Activated CD4-positive, alpha-beta memory T cell treated with anti-CD3 and anti-CD28 coated beads, Interleukin-2, amount 10 ng/mL, durations not matched to agents 7 days and 5 days (primary cell): Measurements from ENCODE around the gene DCT. TPM values are rescaled to one million over a fixed set of nuclear protein-coding genes. Genes with fewer than 3 reads are reported as not detected.

Source experiments
- CTCF ChIA-PET: fragments of 350-600 bp; sonication (Branson Sonifier 250); formaldehyde crosslinking; loops from one replicate; lab custom pipeline; 2021; ENCODE audit warnings: antibody characterized with exemption, inconsistent platforms; lab: Charles Lee
- POLR2A ChIA-PET: fragments of 350-600 bp; sonication (Branson Sonifier 250); formaldehyde crosslinking; loops from one replicate; lab custom pipeline; 2021; ENCODE audit warnings: antibody characterized with exemption; lab: Charles Lee
- DNase-seq: peaks from one replicate; pipeline ENCODE4 v3.0.0-alpha.2; 2020
- H3K27ac Mint-ChIP-seq: one replicate; pipeline ENCODE4 v1.8.0; 2021; ENCODE audit warnings: mild to moderate bottlenecking, mixed read lengths
- H3K27me3 Mint-ChIP-seq: one replicate; pipeline ENCODE4 v1.8.0; 2021; ENCODE audit warnings: mixed read lengths
- H3K36me3 Mint-ChIP-seq: one replicate; pipeline ENCODE4 v1.8.0; 2021; ENCODE audit warnings: low read depth, mixed read lengths
- H3K4me1 Mint-ChIP-seq: one replicate; pipeline ENCODE4 v1.8.0; 2021; ENCODE audit warnings: mixed read lengths
- H3K4me3 Mint-ChIP-seq: one replicate; pipeline ENCODE4 v1.8.0; 2021; ENCODE audit warnings: mild to moderate bottlenecking, mixed read lengths
- H3K9me3 Mint-ChIP-seq: one replicate; pipeline ENCODE4 v1.8.0; 2021; ENCODE audit warnings: mixed read lengths
- total RNA-seq, 2 experiments: library from RNA; stranded (reverse); gene quantifications; one replicate each; pipeline ENCODE4 v1.2.3, GENCODE V29; 2021

Gene DCT
- total RNA-seq, 2 experiments from 2014 or later = 0.10 TPM; not detected in 1

- Mint-ChIP-seq H3K9me3 (no peaks in the 10 kb centered on the region), H3K27ac (no peak overlapping the region), H3K36me3 (no peaks in the 10 kb centered on the region), H3K27me3 (peaks cover 2% of the 10 kb centered on the region), H3K4me1 (peaks cover 4% of the 10 kb centered on the region), H3K4me3 (no peak overlapping the region)
- ChIA-PET POLR2A (no interaction called here), CTCF (interaction anchor here (0.9 to 8.7 kb wide), 4 partner anchors 10 to 228 kb away, joined by 3 to 185 read pairs (median 6); partner anchors contain the start of gene TGDS)
- DNase-seq = no peak
Observed at GRCh38 chr13:94433055-94433961, 46.2 kb downstream of the DCT start.

- Mint-ChIP-seq H3K4me1 (peaks cover 4% of the 10 kb centered on the region), H3K4me3 (no peak overlapping the region), H3K27ac (no peak overlapping the region), H3K27me3 (peaks cover 2% of the 10 kb centered on the region), H3K36me3 (no peaks in the 10 kb centered on the region), H3K9me3 (no peaks in the 10 kb centered on the region)
- no peak for DNase-seq
- ChIA-PET CTCF (interaction anchor here (8.7 kb wide), 1 partner anchor 186 kb away, joined by 185 read pairs; no protein-coding TSS in a partner anchor), POLR2A (no interaction called here)
Observed at GRCh38 chr13:94431987-94432386, 47.5 kb downstream of the DCT start.

GRCh38 chr13:94431574-94431973, 47.9 kb downstream of the DCT start:
- CTCF ChIA-PET = interaction anchor here (8.7 kb wide), 1 partner anchor 187 kb away, joined by 185 read pairs; no protein-coding TSS in a partner anchor
- POLR2A ChIA-PET = no interaction called here
- Mint-ChIP-seq H3K4me1 (peaks cover 4% of the 10 kb centered on the region), H3K4me3 (no peak overlapping the region), H3K9me3 (no peaks in the 10 kb centered on the region), H3K27ac (no peak overlapping the region), H3K36me3 (no peaks in the 10 kb centered on the region), H3K27me3 (peaks cover 2% of the 10 kb centered on the region)
- no peak for DNase-seq

DNA sequence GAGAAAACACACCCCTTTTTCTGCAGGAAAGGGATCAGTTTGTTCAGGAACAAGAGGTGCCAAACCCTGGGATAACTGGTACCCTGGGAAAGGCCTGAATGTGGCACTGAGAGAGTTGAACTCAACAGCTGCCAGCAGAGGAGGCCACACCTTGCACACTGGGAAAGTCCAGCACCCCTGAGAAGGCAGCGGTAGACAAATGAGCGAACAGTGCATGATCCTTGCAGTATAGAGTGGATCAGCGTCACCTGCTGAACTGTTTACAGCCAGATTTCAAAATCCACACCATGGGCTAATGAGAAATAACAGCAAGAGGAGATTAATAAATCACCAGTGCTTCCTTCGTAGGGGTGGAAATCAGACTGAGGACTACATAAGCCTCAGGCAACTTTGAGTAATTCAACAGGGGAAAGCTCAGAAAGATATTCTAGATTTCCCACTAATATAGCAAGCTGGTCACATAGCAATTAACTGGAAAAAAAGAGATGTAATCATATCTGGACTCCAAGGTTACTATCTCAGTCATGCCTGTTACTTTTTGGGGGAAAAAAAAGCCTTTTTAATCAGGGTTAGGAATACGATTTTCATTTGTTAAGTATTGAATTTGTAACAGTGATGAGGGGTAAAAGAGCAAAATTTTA, 52.0 kb downstream of the DCT start:
- peaks cover 4% of the 10 kb centered on the region for H3K4me1 Mint-ChIP-seq
- H3K9me3 Mint-ChIP-seq = no peaks in the 10 kb centered on the region
- peaks cover 4% of the 10 kb centered on the region for H3K27me3 Mint-ChIP-seq
- DNase-seq = no peak
- H3K27ac Mint-ChIP-seq = no peak overlapping the region
- ChIA-PET CTCF (no interaction called here), POLR2A (no interaction called here)
- no peak overlapping the region for H3K4me3 Mint-ChIP-seq
- no peaks in the 10 kb centered on the region for H3K36me3 Mint-ChIP-seq

DNA sequence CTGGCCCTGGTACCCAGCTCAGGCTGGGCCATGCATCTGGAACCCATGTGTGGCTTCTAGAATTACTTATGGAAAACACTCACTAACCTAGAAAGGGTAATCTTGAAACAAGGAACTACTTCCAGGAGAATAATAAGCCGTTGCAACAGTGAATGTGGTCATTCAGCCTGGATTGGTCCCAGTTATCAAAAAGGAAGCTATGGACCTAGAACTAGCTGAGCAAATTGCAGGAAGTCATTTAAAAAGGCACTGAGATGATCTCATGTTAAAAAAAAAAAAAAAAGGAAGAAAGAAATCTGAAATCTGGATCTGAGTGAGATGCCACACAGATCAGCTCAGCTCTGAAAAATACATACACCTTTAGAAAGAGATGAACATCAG, 59.6 kb downstream of the DCT start:
- CTCF ChIA-PET = no interaction called here
- Mint-ChIP-seq H3K27ac (no peak overlapping the region), H3K4me1 (peaks cover 11% of the 10 kb centered on the region), H3K9me3 (peaks cover 9% of the 10 kb centered on the region), H3K27me3 (peaks cover 5% of the 10 kb centered on the region), H3K4me3 (no peak overlapping the region), H3K36me3 (peaks cover 3% of the 10 kb centered on the region)
- POLR2A ChIA-PET = no interaction called here
- DNase-seq = no peak

DNA sequence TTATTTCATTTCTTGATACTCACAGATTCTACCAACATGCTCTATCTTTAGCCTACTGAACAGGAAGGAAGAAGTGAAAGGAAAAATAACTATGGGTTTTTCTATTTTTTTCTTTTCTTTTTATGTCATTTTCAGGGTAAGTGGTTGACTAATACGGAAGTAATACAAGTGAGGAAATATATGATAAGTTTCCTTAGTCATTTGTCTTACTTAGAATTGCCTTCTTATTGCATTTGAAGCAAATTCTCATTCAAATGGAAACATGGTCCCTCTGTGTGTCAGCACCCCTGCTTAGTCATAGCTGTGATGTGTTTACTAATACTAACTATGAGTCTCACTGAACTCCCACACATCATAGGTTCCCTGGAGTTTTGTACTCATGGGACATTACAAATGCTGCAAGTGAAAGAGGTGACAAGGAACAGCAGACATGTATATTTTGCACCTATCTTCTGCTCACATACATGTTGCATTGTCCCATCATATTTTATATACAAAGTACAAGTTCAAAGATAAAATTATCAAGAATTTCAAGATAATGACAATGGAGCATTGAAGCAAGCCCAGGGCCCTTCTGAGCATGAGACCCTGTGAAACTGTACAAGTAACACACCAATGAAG, 60.1 kb downstream of the DCT start:
- H3K9me3 Mint-ChIP-seq = peaks cover 9% of the 10 kb centered on the region
- H3K27me3 Mint-ChIP-seq = peaks cover 5% of the 10 kb centered on the region
- H3K27ac Mint-ChIP-seq = no peak overlapping the region
- H3K36me3 Mint-ChIP-seq = peaks cover 3% of the 10 kb centered on the region
- no peak overlapping the region for H3K4me3 Mint-ChIP-seq
- DNase-seq = no peak
- POLR2A ChIA-PET = no interaction called here
- CTCF ChIA-PET = no interaction called here
- H3K4me1 Mint-ChIP-seq = peaks cover 11% of the 10 kb centered on the region

- CTCF ChIA-PET = no interaction called here
- POLR2A ChIA-PET = no interaction called here
Observed at GRCh38 chr13:94417294-94417693, 62.2 kb downstream of the DCT start.

DNA sequence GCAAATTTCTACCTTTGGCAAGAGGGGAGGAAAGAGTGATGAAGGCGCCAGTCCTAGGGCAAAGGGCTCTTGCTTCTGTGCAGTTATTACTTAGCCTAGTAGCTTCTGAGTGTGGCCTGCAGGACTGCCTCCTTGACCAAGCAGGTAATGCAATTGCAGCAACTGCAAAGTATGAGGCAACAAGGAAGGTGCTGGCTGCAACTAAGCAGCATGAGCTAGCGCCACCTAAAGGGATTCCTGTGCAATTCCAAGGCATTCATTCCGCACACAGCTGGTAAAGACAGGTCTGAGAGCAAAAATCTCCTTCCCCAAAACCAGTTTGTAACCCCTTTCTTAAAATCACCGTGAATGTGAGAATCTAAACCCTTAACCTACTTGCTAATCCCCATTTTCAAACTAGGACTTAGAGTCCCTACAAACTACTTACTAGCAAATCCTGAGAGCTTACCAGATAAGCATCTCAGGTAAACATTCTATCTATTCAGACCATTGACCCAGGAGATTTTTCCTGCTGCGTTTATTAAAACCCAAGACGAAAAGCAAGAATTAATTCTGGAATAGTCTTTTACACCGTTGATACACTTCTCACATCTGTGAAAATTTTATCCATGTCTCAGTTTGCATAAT, 62.9 kb downstream of the DCT start:
- H3K27me3 Mint-ChIP-seq = peaks cover 11% of the 10 kb centered on the region
- ChIA-PET POLR2A (no interaction called here), CTCF (interaction anchor here (1.6 kb wide), 1 partner anchor 19 kb away, joined by 3 read pairs; no protein-coding TSS in a partner anchor)
- H3K4me1 Mint-ChIP-seq = peaks cover 11% of the 10 kb centered on the region
- H3K4me3 Mint-ChIP-seq = no peak overlapping the region
- peaks cover 9% of the 10 kb centered on the region for H3K9me3 Mint-ChIP-seq
- H3K36me3 Mint-ChIP-seq = peaks cover 3% of the 10 kb centered on the region
- DNase-seq = no peak
- H3K27ac Mint-ChIP-seq = no peak overlapping the region

More at GRCh38 chr13:94417294-94417693, 62.2 kb downstream of the DCT start:
- no peak overlapping the region for H3K4me3 Mint-ChIP-seq
- H3K36me3 Mint-ChIP-seq = peaks cover 3% of the 10 kb centered on the region
- H3K9me3 Mint-ChIP-seq = peaks cover 9% of the 10 kb centered on the region
- no peak overlapping the region for H3K27ac Mint-ChIP-seq
- H3K4me1 Mint-ChIP-seq = peaks cover 11% of the 10 kb centered on the region
- H3K27me3 Mint-ChIP-seq = peaks cover 8% of the 10 kb centered on the region
- DNase-seq = no peak

DNA sequence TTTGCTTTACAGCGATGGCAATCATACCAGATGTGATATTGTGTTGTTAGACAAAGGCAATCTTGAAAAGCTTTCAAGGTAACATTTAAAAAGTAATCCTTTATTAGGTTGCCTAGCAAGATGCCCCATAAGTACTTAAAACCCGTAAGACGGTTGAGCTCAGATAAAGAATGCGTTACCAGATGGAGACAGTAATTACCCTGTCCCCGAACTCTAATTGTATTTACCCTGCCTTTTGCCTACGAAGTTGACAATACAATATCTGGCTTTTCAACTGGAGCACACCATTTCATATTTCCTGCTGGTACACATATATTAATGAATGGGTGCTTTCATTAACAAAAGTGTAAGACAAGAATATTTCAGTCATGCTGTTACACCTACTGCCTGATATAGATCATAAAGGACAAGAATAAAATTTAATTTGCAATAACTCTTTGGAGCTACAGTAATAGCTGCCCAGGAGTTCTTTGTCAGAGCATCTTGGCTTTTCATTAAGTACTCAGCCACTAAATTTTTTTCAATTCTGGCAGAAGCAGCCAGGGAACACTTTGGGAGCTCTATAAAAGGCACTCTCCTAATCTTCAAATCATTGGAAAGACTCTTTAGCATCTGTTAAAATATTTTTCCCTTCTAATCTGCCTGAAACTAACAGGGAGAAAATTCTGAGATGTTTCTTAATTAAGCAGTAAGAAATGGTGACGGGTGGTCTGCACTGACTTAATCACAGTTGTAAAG, 63.8 kb downstream of the DCT start:
- Mint-ChIP-seq H3K4me3 (no peak overlapping the region), H3K27ac (no peak overlapping the region), H3K27me3 (peaks cover 11% of the 10 kb centered on the region), H3K4me1 (peaks cover 11% of the 10 kb centered on the region), H3K36me3 (peaks cover 3% of the 10 kb centered on the region), H3K9me3 (peaks cover 8% of the 10 kb centered on the region)
- no peak for DNase-seq
- CTCF ChIA-PET = interaction anchor here (1.6 kb wide), 1 partner anchor 20 kb away, joined by 3 read pairs; no protein-coding TSS in a partner anchor
- POLR2A ChIA-PET = no interaction called here

DNA sequence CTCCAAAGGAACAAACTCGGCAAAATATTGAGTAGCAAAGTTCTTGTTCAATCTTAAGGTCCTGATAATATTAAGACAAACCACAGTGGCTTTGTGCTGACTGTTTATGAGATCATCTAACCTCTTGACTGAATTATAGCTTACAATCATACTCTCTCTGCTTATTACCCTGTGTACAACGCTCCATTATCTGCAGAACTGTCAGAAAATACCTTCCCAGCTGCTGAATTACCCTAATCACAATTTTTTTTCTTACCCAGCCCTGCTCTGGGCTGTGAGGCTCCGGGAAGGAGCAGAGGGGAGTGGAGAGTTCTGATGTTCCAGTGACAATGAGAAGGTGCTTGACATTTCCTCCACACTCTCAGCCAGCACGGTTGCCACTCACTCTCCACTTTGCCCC, 64.8 kb downstream of the DCT start:
- H3K27me3 Mint-ChIP-seq = peaks cover 9% of the 10 kb centered on the region
- POLR2A ChIA-PET = interaction anchor here (0.9 kb wide), 1 partner anchor 9 kb away, joined by 3 read pairs; no protein-coding TSS in a partner anchor
- no peaks in the 10 kb centered on the region for H3K36me3 Mint-ChIP-seq
- peaks cover 4% of the 10 kb centered on the region for H3K9me3 Mint-ChIP-seq
- peaks cover 7% of the 10 kb centered on the region for H3K4me1 Mint-ChIP-seq
- no peak overlapping the region for H3K27ac Mint-ChIP-seq
- H3K4me3 Mint-ChIP-seq = no peak overlapping the region
- DNase-seq = no peak
- CTCF ChIA-PET = no interaction called here

- POLR2A ChIA-PET = interaction anchor here (0.9 kb wide), 1 partner anchor 8 kb away, joined by 3 read pairs; no protein-coding TSS in a partner anchor
- no peak for DNase-seq
- CTCF ChIA-PET = no interaction called here
- H3K27me3 Mint-ChIP-seq = peaks cover 10% of the 10 kb centered on the region
- H3K27ac Mint-ChIP-seq = no peak overlapping the region
- H3K4me1 Mint-ChIP-seq = peaks cover 3% of the 10 kb centered on the region
- no peak overlapping the region for H3K4me3 Mint-ChIP-seq
- H3K9me3 Mint-ChIP-seq = peaks cover 4% of the 10 kb centered on the region
- H3K36me3 Mint-ChIP-seq = no peaks in the 10 kb centered on the region
Observed at GRCh38 chr13:94414141-94414540, 65.3 kb downstream of the DCT start.

GRCh38 chr13:94413598-94413944, 65.9 kb downstream of the DCT start:
- peaks cover 6% of the 10 kb centered on the region for H3K9me3 Mint-ChIP-seq
- H3K4me3 Mint-ChIP-seq = no peak overlapping the region
- H3K4me1 Mint-ChIP-seq = no peaks in the 10 kb centered on the region
- no peak for DNase-seq
- ChIA-PET CTCF (no interaction called here), POLR2A (no interaction called here)
- no peak overlapping the region for H3K27ac Mint-ChIP-seq
- H3K36me3 Mint-ChIP-seq = no peaks in the 10 kb centered on the region
- peaks cover 14% of the 10 kb centered on the region for H3K27me3 Mint-ChIP-seq
